LNCAP (cell line): ENCODE measurements around the gene WNT3A.

Source experiments
- TF ChIP-seq, protein P1 (sequence below): fragments of 450-650 bp; IDR thresholded peaks from 2 replicates; pipeline ENCODE4 v1.5.1; 2017; ENCODE audit warnings: mild to moderate bottlenecking

The WNT3A gene

GRCh38 chr1:228097333-228098081 lies 90.7 kb downstream of the WNT3A start:
- TF ChIP-seq, protein P1, sequence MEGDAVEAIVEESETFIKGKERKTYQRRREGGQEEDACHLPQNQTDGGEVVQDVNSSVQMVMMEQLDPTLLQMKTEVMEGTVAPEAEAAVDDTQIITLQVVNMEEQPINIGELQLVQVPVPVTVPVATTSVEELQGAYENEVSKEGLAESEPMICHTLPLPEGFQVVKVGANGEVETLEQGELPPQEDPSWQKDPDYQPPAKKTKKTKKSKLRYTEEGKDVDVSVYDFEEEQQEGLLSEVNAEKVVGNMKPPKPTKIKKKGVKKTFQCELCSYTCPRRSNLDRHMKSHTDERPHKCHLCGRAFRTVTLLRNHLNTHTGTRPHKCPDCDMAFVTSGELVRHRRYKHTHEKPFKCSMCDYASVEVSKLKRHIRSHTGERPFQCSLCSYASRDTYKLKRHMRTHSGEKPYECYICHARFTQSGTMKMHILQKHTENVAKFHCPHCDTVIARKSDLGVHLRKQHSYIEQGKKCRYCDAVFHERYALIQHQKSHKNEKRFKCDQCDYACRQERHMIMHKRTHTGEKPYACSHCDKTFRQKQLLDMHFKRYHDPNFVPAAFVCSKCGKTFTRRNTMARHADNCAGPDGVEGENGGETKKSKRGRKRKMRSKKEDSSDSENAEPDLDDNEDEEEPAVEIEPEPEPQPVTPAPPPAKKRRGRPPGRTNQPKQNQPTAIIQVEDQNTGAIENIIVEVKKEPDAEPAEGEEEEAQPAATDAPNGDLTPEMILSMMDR = no peak

DNA sequence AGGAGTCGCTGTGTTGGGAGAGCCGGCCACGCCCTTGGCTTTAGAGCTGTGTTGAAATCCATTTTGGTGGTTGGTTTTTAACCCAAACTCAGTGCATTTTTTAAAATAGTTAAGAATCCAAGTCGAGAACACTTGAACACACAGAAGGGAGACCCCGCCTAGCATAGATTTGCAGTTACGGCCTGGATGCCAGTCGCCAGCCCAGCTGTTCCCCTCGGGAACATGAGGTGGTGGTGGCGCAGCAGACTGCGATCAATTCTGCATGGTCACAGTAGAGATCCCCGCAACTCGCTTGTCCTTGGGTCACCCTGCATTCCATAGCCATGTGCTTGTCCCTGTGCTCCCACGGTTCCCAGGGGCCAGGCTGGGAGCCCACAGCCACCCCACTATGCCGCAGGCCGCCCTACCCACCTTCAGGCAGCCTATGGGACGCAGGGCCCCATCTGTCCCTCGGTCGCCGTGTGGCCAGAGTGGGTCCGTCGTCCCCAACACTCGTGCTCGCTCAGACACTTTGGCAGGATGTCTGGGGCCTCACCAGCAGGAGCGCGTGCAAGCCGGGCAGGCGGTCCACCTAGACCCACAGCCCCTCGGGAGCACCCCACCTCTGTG lies 91.6 kb downstream of the WNT3A start:
- TF ChIP-seq, protein P1 = no peak

- TF ChIP-seq, protein P1 = no peak
These were observed 92.5 kb downstream of the WNT3A start for GRCh38 chr1:228099331-228099732.

DNA sequence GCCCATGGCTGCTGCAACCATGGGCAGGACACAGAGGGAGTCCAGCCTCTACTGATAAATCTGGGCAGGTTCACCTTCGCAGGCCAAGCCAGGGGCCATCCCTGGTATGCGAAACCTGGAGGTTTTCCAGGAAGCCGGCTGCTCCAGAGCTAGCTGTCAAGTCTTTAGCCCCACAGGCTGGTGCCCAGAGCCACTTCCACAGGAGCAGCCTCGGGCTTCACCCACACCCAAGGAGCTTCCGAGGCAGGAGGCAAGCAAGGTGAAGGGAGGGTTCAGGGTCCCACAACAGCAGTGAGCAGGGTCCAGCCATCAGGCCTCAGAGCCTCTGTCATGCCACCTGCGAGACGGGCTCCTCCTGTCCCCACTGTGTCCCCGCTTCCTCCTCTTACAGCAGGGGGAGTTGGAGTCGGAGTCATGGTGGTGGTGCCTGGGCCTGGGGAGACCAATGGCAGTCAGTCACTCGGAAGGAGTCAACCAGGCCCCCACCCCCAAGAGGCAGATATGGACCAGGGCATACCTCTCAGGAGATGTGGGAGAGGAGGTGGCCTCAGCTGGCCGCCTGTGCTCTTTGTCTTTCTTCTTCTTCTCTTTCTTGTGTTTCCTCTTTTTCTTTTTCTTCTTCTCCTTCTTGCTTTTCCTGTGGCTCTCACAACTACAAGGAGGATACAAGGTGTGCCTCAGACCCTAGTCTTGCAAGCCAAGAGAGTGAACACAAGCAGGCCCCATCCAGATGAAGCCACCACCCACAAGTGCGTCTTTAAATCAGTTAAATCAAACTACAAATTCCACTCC lies 94.2 kb downstream of the WNT3A start:
- TF ChIP-seq, protein P1 = no peak

DNA sequence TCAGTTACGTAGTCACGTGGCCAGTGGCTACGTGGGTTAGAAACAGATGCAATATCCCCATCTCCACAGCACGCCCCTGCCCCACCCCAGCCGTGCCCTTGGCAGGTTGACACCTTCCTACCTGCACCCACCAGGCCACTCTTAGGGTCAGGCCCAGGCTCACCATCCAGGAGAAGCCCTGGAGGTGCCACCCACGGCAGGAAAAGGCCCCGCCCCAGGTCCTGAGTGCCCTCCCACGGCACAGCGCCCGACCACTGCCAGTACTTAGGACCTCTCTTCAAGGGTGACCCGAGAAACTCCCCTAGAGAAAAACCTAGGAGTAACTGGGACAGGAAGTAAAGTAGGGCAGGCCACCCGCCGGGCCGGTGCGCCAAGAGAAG lies 94.8 kb downstream of the WNT3A start:
- TF ChIP-seq, protein P1 = no peak

DNA sequence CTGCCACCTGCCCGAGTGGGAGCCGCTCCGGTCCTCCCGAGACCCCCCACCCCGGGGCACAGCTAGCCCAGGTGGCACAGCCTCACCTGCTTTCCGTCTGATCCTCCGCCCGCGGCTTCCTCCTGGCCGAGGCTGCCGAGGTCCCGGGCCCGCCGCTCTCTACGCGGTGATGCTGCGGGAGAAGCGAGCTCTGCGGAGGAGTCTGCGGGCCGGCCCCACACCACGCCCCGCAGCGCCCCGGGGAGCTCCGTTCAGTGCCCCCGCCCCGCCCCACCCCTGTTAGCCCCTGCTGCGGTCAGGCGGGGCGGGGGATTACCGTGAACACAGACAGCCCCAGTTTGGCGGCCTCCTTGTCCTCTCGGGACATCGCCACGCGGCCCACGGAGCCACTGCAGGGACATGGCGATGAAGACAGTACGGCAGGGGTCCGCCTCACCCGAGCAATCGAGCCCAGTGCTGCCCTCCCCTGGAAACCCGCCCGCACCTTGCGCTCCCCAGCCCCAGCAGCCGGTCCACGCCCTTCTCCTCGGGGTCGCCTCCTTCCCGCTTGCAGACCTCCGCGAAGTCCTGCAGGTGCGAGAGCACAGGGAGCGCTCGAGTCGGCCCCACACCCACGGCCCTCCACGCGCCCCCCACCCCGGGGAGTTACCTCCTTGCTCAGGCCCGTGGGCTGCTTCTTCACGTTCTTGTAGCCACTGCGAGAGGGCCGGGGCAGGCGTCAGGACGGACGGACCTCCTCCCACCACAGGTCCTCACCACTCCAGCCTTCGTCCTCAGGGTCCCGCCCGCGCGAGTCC lies 95.4 kb downstream of the WNT3A start:
- TF ChIP-seq, protein P1 = peak; percentile 28; the same call in 1 of the 2 replicates
